COLO668 (cell line): ENCODE measurements around the gene RASSF3.
"Not testable (repeated sequence)": the region's sequence is repeated elsewhere in the genome, so short reads cannot be mapped to it uniquely, and the experiment has no call there.

Source experiments
- DNase-seq: peaks from one replicate; lab custom pipeline; 2025; ENCODE audit not compliant: unreplicated experiment; lab: John Stamatoyannopoulos, UW

The RASSF3 gene

DNA sequence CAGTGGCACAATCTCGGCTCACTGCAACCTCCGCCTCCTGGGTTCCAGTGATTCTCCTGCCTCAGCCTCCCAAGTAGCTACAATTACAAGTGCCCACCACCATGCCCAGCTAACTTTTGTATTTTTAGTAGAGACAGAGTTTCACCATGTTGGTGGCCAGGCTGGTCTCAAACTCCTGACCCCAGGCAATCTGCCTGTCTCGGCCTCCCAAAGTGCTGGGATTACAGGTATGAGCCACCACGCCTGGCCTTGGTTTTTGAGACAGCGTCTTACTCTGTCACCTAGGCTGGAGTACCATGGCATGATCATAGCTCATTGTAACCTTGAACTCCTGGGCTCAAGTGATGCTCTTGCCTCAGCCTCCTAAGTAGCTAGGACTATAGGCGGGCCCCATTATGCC lies 79.9 kb downstream of the RASSF3 start:
- DNase-seq, result not testable (repeated sequence)

DNA sequence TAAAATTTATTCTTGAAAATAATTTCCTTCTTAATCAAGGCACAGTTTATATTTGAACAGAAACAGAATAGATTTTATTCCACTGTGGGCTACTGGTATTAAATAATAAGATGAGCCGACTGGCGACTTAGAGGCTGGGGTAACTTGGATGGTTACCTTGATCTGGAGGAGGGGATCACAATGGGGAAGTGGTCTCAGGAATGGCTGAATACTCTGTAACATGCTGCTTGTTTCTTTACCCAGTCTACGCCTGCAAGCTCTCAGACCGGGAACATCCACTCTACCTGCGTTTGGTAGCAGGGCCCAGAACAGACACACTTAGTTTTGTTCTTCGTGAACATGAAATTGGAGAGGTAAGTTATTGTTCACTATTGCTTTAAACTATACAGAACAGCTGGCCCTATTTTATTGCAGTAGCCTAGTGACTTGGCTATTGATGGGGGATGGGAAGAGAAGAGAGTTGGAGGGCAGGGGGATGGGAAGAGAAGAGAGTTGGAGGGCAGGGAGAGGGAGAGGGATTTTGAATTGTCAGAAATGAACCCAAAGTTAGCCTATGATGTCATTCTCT lies 81.0 kb downstream of the RASSF3 start:
- DNase-seq, result peak; percentile 49

DNA sequence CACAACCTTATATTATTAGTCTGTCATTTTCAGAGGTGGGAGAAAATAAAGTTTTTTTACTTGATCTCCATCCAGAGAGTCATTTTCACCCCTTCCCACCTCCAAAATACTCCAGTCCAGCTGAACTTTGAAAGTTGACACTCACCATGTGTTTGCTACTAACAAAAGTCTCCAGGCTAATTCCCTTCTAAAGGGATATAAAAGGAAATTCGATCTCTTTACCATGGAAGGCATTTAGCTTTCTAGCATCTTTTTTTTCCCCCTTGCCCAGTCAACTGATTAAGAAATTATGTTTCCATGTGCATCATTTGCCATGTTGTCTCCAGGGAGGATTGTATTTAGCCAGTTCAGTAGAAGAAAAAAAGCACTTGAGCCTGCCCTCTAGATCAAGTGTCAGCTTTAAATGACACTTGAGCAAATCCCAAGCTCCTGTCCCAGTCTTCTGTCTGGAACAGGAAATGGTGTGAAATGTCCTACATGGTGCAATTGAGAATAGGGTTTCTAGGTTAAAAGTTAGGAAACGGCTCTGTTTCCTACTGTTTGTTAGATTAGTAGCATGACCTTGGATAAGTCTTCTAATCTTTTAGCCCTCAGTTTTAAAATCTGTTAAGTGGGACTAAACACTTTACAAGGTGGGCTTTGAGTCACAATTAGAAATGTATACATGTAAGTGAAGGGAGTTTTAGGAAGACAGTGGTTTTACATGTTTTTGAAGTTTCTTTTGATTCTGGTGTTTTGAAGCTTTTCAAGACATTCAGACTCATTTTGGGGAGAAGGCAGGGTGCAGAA lies 81.7 kb downstream of the RASSF3 start:
- no peak for DNase-seq

DNA sequence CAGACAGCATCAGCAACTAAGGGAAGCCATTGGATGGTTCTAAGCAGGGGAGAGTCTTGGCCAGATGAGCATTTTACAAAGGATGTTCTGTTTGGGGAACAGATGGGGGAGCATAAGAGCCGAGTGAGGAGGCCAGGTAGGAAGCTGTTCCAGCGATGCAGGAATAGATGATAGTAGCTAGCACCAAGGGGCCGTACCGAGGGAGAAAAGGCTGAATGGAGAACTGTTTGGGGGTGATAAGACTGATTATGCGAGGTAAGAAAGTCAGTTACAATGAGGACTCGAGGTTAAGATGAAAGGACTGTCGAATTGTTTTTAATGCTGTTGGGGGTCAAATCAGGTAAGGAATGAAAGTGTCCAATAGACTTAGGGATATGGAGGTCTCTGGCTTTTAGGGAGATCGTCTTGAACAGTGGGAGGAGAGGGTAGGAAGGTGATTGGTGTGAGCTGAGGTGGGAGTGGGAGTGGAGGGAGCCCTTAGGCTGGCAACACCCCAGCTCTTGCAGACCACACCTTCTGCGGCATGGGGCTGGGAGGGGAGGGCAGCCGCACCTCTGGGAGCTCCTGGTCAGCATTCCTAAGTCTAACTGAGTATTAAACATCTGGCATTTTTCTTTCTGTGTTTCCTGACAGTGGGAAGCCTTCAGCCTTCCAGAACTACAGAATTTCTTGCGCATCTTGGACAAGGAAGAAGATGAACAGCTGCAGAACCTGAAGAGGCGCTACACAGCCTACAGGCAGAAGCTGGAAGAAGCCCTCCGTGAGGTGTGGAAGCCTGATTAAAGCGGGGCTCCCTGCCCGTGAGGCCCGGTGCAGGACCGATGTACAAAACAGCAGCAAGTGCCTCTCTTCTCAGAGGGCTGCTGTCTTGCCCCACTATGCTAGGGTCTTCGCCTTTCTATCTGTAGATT lies 84.1 kb downstream of the RASSF3 start:
- no peak for DNase-seq

DNA sequence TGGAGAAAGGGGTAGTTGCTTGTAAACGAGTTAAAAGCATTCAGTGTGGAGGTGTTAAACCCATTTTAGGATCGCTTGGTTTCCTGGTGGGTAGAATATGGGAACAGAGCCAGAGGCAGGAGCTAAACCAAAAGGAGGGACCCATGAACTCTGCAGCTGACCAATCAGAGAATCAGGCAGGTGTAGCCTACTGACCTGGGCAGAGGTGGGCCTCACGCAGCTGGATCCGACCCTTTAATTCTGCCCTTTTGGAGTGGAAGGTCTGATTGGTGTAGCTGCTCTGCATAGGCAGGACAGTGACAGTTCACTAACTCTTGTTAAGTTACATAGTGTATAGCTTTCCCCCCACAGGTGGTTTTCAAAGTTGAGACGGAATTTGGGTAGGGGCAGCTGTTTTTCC lies 85.3 kb downstream of the RASSF3 start:
- DNase-seq, result no peak

DNA sequence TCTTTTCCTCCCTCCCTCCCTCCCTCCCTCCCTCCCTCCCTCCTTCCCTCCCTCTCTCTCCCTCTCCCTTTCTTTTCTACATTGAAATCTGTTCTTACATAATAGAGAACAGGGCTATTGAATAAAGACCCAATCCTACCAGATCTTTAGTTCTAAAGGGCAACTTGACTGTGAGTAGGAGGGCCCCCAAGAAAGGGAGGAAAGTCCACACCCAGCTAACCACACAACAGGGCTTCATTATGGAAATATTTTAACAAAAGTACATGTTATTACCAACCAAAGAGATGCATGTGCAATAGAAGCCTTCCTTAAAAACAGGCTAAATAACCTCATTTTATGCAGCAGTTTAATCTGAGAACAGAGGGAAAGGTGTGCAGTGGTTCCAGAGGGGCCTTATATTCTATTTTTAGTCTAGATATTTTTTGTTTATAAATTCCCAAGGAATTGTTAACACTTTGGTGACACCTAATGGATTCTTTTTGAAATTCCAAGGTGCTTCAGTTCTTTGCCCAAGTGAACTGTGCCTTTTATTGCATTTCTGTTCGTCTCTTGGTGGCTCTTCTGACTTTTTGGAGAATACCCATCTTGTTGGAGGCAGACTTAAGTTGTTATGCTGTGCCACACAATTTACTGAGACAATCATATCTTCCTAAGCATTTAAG lies 85.9 kb downstream of the RASSF3 start:
- no peak for DNase-seq

DNA sequence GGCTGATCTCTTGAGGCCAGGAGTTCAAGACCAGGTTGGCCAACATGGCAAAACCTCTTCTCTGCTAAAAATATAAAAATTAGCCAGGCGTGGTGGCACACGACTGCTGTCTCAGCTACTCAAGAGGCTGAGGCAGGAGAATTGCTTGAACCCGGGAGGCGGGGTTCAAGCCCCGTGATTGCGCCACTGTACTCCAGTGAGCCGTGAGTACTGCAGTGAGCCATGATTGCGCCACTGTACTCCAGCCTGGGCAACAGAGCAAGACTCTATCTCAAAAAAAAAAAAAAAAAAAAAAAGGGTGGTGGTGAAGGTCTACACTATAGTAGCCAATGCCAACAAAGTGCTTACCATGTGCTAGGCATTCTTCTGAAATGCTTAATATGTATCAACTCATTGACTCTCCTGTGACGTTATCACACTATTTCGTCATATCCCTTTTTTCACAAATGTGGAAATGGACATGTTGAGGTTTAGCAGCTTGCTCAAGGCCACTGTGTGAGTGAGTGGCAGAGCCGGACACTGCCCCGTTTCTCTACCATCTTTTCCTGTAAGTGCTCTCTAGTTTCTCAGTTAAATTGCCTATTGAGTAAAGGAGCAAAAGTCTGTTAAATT lies 89.3 kb downstream of the RASSF3 start:
- no peak for DNase-seq

DNA sequence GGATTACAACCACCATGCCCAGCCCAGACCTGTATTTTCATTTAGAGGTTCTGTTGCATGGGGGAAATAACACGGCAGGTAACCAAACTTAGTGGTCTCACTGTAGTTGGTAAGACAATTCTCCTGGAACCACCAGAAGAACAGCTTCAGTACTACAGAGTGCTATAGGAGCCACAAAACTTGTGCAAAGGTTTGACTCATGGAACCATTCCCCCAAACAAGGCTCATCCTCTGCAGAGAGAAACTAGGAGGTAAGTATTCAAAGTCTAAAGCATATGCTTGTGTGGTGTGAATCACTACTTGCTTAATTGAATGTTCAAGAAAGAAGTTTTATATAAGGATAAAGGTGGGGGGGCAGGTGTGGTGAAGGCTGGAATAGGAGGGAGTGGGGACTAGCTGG lies 90.2 kb downstream of the RASSF3 start:
- no peak for DNase-seq

DNA sequence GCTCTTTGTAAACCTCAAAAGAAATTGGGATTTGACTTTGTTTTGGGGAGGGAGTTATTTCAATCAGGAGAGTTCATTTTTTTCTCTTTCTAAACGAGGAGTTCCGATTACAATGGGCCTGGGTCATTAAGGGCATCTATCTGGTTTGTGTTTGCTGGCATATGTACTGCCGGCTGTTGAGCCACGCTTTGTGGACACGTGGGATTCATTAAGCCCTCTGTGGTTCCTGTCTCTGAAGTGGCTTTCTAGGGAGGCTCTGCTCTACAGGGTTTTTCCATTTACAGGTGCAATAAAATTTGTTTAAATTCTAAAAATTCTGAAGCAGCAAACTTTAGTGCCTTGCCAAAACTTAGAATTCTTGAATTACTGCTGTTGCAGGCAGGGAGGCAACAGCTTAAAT lies 91.0 kb downstream of the RASSF3 start:
- no peak for DNase-seq

DNA sequence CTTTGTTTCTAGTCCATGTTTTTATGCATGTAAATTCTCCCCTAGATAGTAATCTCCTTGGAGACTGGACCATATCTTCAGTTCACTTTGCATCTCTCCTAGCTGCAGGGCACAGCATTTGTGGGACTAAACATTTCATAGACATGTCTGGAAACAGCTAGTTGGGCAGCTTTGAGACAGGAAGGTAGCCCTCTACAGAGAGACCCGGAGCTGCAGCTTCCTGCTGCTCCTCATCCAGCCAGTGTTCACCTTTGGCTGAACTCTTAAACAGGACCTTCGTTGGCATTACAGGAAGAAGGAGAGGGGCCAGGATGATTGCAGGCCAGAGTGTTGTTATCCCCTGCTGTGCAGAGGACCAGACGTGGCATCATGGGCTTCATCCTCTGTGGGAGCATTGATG lies 96.0 kb downstream of the RASSF3 start:
- no peak for DNase-seq

DNA sequence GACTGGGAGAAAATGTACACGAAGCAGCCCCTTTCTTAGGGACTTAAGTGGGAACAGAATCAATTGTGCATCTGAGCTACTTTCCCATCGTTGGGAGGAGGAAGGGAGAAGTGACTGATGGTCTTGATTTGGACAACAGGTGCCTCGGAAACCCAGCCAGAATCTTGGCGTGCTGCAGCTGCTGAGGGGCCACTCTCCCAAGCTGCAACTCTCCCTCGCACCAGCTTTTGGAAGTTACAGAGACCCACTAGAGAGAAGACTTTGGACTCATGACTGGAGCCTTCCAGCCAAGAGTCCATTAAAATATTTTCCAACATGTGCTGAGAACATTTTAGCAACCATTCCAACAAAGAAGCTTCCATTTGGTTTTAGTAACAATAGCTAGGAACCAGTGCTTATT lies 96.6 kb downstream of the RASSF3 start:
- no peak for DNase-seq

DNA sequence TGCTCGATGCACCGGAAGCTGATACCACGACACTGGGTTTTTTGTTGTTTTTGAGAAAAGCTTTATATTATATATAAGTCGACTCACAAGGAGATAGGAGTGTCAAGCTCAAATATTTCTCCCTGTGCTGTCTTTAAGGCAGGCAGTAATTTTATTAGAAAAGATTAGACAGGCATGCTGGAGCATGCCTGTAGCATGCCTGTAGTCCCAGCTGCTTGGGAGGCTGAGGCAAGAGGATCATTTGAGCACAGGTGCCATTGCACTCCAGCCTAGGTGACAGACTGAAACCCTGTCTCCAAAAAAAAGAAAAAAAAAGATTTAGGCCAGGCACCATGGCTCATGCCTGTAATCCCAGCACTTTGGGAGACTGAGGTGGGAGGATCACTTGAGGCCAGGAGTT lies 97.1 kb downstream of the RASSF3 start:
- DNase-seq, result no peak

DNA sequence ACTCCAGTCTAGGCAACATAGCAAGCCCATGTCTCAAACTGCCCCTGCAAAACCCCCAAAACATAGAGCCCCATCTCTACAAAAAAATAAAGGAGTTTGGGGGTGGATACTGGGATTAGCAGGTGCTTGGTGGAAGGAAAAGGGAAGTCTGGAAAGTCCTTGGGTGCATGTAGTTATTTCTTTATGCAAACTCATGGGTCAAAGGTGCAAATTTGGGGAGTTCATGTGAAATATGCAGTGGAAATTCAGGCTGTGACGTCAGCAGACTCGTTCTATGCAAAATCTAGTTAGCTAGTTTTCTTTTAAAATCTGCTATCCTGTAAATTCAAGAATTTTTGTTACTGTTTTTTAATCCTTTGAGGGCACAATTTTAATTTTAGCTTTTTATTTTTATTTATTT lies 97.6 kb downstream of the RASSF3 start:
- no peak for DNase-seq

DNA sequence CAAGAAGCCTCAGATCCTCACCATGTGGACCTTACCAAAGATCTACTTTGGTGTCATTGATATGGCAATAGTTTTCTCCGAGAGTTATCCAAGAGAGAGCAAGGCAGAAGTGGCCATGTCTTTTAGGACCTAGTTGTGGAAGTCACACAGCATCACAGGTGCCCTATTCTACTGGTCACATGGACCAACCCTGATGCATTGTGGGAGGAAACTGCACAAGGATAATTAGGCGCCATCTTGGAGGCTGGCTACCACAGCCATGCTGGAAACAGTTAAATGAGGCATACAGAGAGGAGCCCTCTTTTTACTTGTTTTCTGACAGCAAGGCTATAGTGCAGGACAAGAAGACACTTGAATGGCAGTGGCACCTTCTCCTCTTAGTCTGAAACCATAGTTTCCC lies 99.1 kb downstream of the RASSF3 start:
- DNase-seq, result no peak

DNA sequence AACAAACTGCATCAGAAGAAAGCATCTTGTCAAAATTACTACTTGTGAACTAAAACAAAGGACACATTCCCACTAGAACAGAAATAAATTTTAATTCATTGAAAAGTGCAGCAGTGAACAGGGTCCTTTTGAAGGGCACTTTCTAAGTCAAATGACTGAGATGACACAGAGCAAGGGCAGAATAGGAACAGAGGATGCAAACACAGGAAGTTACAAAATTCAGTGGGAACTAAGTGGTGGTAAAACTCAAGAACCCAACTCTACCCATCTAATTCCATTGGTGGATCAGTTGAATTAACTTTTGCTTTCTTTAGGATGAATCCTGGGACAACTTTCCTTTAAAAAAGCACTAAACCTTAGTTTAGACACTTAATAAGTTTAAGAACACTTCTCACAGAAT lies 103.1 kb downstream of the RASSF3 start:
- no peak for DNase-seq

DNA sequence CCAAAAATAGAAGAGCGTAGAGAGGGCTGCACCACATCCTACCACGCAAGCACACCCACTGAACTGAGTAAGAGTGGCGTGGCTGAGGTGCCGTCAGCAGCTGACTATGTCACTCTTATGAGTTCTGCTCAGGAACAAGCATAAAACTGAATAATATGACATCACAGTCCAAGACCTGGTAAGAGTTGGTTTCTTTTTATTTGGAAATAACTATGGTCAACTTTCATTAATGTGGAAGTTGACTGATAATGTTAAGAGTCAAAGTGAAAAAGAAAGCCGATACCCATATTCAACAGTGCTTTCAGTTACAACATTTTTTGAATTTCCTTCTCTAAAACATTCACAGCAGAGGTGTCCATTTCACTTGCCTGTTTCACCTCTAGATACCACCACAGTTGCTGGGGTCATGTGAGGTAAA lies 104.3 kb downstream of the RASSF3 start:
- DNase-seq, result no peak

DNA sequence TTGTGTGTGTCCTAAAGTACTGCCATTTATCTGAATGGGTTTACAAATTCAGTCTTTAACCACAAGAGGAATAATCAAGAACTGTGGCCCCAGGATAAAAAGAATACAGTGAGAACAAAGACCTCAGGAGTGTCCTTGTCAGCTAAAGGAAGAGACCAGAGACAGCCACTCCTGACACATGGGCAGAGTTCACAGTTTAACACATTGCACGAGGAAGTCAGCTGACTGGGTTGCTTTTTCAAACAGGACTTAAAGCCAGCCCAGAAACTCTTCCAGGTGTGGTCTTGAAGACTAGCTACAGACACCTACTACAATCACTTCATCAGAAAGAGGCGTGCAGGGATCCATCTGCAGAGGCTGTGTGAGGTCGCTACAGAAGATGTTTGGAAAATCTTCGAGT lies 106.1 kb downstream of the RASSF3 start:
- DNase-seq, result no peak

DNA sequence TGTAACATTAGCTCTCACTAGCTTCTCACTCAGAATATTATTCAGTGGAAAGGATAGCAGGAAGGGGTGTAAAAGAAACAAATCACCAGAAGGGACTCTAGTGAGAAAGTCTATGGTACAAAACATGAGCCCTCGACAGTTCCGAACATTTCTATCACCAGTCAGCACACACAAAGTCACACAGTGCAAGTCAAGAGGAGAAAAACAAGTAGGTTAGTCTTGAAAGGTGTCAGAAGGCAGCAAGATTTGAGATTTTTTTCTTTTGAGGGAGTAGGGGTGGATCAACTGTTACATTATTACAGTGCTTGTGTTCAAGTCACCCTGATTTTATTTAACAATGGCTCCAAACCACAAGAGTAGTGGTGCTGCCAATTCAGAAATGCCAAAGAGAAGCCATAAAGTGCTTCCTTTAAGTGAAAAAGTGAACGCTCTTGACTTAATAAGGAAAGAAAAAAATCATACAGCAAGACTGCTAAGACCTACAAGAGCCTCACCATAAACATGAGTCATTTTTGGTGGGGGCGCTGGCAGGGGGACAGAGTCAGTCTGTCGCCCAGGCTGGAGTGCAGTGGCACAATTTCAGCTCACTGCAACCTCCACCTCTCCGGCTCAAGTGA lies 106.7 kb downstream of the RASSF3 start:
- no peak for DNase-seq

DNA sequence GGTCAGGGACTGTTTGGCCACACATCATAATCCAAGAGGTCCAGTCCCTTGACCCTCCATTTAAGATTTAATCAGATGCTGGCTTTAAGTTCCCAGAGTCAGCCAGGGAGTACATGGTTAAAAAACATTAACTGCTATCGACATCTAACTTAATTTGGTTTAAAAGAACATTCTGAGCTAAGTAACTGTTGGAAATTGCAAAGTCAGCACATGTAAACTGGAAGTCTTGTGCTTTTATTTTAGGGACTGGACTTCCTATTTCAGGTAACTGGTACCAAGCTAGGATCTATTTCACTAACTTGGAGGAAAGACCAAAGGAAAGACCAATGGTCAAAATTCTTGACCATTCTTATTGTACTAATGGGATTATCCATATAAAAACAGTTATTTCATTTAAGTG lies 108.4 kb downstream of the RASSF3 start:
- no peak for DNase-seq

DNA sequence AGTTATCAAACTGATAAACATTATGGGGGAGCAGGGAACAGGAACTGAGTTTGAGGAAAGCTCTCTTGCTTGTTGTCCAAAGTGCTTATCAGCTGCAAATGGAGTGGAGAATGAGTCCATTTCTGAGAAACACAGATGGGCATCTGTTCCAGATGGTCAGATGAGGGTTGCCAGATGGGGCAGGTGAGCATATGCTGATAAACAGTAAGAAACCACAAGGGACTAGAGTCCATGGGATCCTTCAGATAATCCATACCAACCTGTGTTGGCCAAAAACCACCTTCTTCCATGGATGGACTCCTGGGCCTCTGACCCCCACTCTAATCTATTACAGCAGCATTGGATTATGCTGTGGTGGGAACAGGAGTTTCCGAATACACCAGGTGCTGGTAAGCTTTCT lies 110.6 kb downstream of the RASSF3 start:
- no peak for DNase-seq

DNA sequence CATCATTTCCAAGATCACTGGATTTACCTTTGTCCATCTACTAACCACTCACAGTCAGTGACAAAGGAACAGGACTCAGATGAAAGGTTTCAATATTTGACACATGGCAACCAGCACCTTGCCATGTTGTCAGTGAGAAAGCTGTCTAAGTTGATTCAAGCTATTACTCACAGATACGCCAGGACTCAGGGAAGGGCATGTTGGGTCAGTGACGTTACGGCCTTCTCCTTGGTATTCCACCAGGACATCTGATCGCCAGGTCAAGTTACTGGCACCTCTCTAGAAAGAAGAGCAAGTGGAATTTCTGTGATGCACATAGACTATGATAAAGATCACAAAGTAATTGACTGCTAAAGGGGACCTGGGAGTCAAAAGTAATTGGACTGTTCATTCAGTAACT lies 112.5 kb downstream of the RASSF3 start:
- no peak for DNase-seq
